MM.1S (cell line): ENCODE measurements around the gene DLX1.

Source experiments
- DNase-seq: peaks from one replicate; pipeline ENCODE4 v3.0.0-alpha.2; 2015
- H2AFZ ChIP-seq: fragments of 300-600 bp; sonication (generic); 2 replicates; pipeline ENCODE4 v1.6.0; 2016; ENCODE audit warnings: antibody characterized with exemption, low read length
- H3F3A ChIP-seq: fragments of 300-600 bp; sonication (generic); 2 replicates; pipeline ENCODE4 v1.6.1; 2016; ENCODE audit warnings: mild to moderate bottlenecking, antibody characterized with exemption, low read length, moderate library complexity, mixed read lengths; ENCODE audit not compliant: insufficient read depth
- H3K27ac ChIP-seq: fragments of 300-600 bp; sonication (generic); 2 replicates; pipeline ENCODE4 v1.5.1; 2016; ENCODE audit warnings: mild to moderate bottlenecking, low read length
- H3K27me3 ChIP-seq: fragments of 300-600 bp; sonication (generic); replicated peaks from 2 replicates; pipeline ENCODE4 v1.6.0; 2016; ENCODE audit warnings: low read length; ENCODE audit not compliant: insufficient read depth
- H3K36me3 ChIP-seq: fragments of 300-600 bp; sonication (generic); replicated peaks from 2 replicates; pipeline ENCODE4 v1.6.1; 2016; ENCODE audit warnings: mild to moderate bottlenecking, low read length, mixed read lengths; ENCODE audit not compliant: insufficient read depth
- H3K4me1 ChIP-seq: fragments of 300-600 bp; sonication (generic); 2 replicates; pipeline ENCODE4 v1.6.1; 2016; ENCODE audit warnings: low read length, mixed read lengths
- H3K4me2 ChIP-seq: fragments of 300-600 bp; sonication (generic); 2 replicates; pipeline ENCODE4 v1.6.0; 2016; ENCODE audit warnings: low read depth, low read length
- H3K4me3 ChIP-seq: fragments of 300-600 bp; sonication (generic); 2 replicates; pipeline ENCODE4 v1.5.1; 2016; ENCODE audit warnings: low read length, mixed read lengths
- H3K79me2 ChIP-seq: fragments of 300-600 bp; sonication (generic); 2 replicates; pipeline ENCODE4 v1.6.1; 2016; ENCODE audit warnings: mixed run types, low read length, mixed read lengths
- H3K9ac ChIP-seq: fragments of 300-600 bp; sonication (generic); 2 replicates; pipeline ENCODE4 v1.6.1; 2016; ENCODE audit warnings: low read length, mixed read lengths
- H3K9me2 ChIP-seq: fragments of 300-600 bp; sonication (generic); replicated peaks from 2 replicates; pipeline ENCODE4 v1.6.1; 2016; ENCODE audit warnings: mild to moderate bottlenecking, low read length, mixed read lengths; ENCODE audit not compliant: insufficient read depth
- H3K9me3 ChIP-seq: fragments of 300-600 bp; sonication (generic); replicated peaks from 2 replicates; pipeline ENCODE4 v1.6.1; 2016; ENCODE audit warnings: mild to moderate bottlenecking, low read length, mixed read lengths; ENCODE audit not compliant: insufficient read depth
- H4K20me1 ChIP-seq: fragments of 300-600 bp; sonication (generic); 2 replicates; pipeline ENCODE4 v1.6.1; 2016; ENCODE audit warnings: mild to moderate bottlenecking, low read length, moderate library complexity, mixed read lengths; ENCODE audit not compliant: insufficient read depth
- CTCF ChIP-seq: fragments of 300-600 bp; sonication (generic); IDR thresholded peaks from 2 replicates; pipeline ENCODE4 v1.5.1; 2016; ENCODE audit warnings: antibody characterized with exemption, low read length, mixed read lengths
- EZH2 ChIP-seq: fragments of 300-600 bp; sonication (generic); optimal IDR thresholded peaks from 2 replicates; pipeline ENCODE3; 2017; ENCODE audit warnings: low read depth, mild to moderate bottlenecking, antibody characterized with exemption, low read length, mixed read lengths
- EZH2phosphoT487 ChIP-seq: fragments of 300-600 bp; sonication (generic); IDR thresholded peaks from 2 replicates; pipeline ENCODE4 v1.6.1; 2018; ENCODE audit warnings: antibody characterized with exemption, low read length

The DLX1 gene

GRCh38 chr2:172097557-172098131 is 12.3 kb downstream of the DLX1 start:
- no peak for DNase-seq
- H2AFZ ChIP-seq: no peak overlapping the region
- H3K36me3 ChIP-seq: no peaks in the 10 kb centered on the region
- no peak overlapping the region for H3K9ac ChIP-seq
- no peak overlapping the region for H3K4me3 ChIP-seq
- TF ChIP-seq CTCF (no peak), EZH2 (no peak), EZH2phosphoT487 (no peak)
- no peaks in the 10 kb centered on the region for H3K79me2 ChIP-seq
- no peak overlapping the region for H3K27ac ChIP-seq
- no peaks in the 10 kb centered on the region for H3K9me2 ChIP-seq
- no peaks in the 10 kb centered on the region for H4K20me1 ChIP-seq
- H3K4me2 ChIP-seq: no peak overlapping the region
- H3K9me3 ChIP-seq: no peaks in the 10 kb centered on the region
- H3F3A ChIP-seq: no peaks in the 10 kb centered on the region
- no peaks in the 10 kb centered on the region for H3K4me1 ChIP-seq
- H3K27me3 ChIP-seq: peaks cover 94% of the 10 kb centered on the region

DNA sequence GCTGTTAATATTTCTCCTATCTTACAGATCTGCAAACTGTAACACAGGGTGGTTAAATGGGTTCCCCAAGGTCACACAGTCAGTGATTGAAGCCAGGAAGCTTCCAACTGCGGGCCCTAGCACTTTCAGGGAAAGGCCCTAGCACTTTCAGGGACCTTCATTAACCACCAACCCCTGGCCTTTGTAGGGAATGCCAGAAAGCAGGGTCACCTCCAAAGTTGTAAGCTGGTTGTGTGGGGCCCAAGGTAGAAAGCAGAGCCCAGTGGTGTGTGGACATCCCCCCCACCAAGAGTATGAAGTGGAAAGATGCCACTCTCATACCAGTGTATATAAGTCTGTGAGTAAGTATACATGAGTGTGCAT is 13.0 kb downstream of the DLX1 start:
- TF ChIP-seq EZH2 (no peak), CTCF (no peak), EZH2phosphoT487 (no peak)
- H3K4me2 ChIP-seq: no peak overlapping the region
- no peak overlapping the region for H3K27ac ChIP-seq
- no peaks in the 10 kb centered on the region for H3K79me2 ChIP-seq
- no peaks in the 10 kb centered on the region for H3F3A ChIP-seq
- no peak overlapping the region for H3K9ac ChIP-seq
- H3K9me3 ChIP-seq: no peaks in the 10 kb centered on the region
- H3K36me3 ChIP-seq: no peaks in the 10 kb centered on the region
- no peaks in the 10 kb centered on the region for H4K20me1 ChIP-seq
- H3K27me3 ChIP-seq: peaks cover 88% of the 10 kb centered on the region
- no peak overlapping the region for H2AFZ ChIP-seq
- no peak overlapping the region for H3K4me3 ChIP-seq
- no peak for DNase-seq
- H3K4me1 ChIP-seq: no peaks in the 10 kb centered on the region
- no peaks in the 10 kb centered on the region for H3K9me2 ChIP-seq

GRCh38 chr2:172098650-172099471 is 13.6 kb downstream of the DLX1 start:
- Histone ChIP-seq H4K20me1 (no peaks in the 10 kb centered on the region), H3K4me2 (no peak overlapping the region), H2AFZ (no peak overlapping the region), H3K9me2 (no peaks in the 10 kb centered on the region), H3K27me3 (peaks cover 82% of the 10 kb centered on the region), H3K9ac (no peak overlapping the region), H3F3A (no peaks in the 10 kb centered on the region), H3K36me3 (no peaks in the 10 kb centered on the region), H3K9me3 (no peaks in the 10 kb centered on the region), H3K4me3 (no peak overlapping the region), H3K79me2 (no peaks in the 10 kb centered on the region), H3K27ac (no peak overlapping the region), H3K4me1 (0 out of 2 replicates have a peak, but pooled peaks cover 5% of the 10 kb centered on the region)
- no peak for TF ChIP-seq CTCF
- no peak for TF ChIP-seq EZH2
- no peak for TF ChIP-seq EZH2phosphoT487
- no peak for DNase-seq
